Suppressor macrophage (primary cell): ENCODE results near the gene SAT1.

Experiments used
- DNase-seq, 4 experiments: peaks; one replicate each; pipeline ENCODE4 v3.0.0-alpha.2; 2020 to 2022

SAT1 gene

DNA sequence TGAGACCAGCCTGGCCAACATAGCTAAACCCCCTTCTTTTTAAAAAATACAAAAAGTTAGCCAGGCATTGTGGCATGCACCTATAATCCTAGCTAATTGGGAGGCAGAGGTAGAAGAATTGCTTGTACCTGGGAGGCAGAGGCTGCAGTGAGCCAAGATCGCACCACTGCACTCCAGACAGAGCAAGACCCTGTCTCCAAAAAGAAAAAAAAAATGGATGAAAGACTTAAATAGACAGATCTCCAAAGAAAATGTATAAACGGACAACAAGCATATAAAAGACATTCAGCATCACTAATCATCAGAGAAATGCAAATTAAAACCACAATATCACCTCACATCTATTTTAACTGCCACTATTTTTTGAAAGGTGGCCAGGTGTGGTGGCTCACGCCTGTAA lies 6.6 kb upstream of the SAT1 start:
- DNase-seq: no peak

DNA sequence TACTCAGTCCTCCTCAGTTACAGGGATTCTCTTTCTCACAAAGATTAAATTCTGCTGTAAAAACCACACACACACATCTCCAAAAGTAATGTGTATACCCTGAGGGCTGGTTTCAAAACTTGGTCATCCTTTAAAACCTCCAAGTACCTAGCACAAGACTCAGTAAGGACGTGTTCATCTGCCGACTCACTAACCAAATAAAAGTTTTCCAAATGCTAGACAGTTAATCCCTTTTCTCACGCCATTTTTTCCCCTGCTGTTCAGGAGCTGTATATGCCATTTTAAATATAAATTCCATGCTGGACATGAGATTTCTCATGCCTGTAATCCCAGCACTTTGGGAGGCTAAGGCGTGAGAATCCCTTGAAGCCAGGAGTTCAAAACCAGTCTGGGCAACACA lies 3.9 kb upstream of the SAT1 start:
- no peak for DNase-seq

DNA sequence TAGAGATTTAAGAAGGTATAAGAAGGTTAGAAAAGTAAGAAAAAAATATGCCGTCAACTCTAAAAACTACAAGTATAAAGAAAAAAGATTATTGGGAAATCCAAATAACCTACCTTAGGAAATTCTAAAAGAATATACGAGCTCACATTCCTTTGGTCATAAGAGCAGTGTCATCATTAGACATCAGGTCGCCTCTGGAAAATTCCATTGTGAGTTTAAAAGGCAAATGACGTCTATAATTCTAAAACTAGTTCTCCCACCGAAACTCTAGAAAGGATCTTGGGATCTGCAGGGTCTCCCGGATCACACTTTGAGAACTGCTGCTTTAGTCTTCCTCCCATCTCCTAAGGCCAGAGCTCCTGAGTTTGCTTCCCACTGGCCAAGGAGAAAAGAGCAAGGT lies 518 bp upstream of the SAT1 start:
- DNase-seq: peak in 1 of 4 experiments; percentile 13

DNA sequence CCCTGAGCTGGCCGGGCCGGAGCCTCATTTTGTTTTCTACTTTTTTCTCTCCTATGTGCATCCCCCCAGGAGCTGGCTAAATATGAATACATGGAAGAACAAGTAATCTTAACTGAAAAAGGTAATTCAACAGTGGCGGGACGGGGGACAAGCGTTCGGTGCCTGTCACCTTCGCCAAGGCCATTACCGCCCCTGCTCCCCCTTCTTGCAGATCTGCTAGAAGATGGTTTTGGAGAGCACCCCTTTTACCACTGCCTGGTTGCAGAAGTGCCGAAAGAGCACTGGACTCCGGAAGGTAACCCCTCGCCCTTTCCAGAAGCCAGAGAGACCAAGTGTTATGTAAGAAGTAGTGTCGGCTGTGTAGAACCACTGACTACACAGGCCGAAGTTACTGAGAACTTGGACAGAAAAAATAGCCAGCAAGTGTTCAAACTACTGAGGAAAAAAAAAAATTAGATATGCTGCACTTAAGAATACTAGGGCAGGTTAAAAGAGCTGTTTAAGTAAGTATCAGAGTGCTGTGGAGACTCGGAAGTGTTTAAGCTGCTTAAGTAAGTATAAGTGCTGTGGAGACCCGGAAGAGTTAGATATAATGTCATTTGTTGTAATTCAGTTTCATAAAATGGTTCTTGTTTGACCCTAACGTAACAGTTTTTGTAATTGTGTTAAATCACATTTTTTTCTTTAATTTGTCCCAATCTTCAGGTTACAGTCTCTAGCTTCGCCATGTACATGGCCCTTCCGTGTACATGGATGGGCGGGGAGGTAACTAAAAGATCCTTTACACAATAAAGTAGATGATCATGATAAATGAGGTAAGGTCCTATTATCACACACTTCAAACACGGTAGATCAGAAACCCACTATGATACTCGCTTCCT lies 856 bp downstream of the SAT1 start:
- peak in 2 of 4 experiments; percentile 38 to 41 for DNase-seq

DNA sequence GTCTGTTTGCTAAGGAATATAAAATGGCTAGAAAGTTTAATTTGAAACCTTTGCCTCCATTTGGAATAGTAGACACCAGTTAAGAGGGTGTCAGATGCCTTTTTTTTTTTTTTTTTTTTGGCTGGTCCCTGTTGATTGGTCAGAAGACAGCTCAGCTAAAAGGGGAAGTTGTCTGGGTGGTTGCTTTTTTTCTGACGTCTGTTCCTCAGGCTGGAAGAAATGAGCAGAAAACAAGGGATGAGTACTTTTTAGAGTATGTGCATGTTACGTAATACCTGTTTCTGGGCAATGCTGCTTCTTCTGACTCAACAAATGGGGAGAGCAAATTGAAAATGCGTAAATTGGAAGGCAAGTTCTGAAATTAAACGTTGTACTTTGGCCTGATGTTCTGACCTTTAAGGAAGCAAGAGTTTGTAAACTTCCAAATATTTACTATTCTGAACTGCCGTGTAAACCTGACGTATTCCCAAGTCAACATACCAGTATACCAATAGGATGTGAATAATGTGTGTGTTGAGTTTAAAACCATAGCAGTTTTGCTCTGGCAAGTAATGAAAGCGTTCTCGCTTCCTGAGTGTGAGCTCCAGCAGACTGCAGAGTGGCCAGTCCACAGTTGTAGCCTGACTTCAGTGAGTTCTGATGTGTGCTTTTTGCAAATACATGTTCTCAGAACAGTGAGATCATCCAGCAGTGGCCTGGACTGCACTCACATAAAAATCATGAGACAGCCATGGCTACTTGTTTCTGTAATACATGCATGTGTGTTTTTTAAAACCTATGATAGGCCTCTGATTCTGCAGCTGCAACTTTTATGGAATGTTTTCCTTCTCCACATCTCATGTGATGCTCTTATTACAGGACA lies 1.7 kb downstream of the SAT1 start:
- DNase-seq: peak; percentile 54 to 79 (median 68)

DNA sequence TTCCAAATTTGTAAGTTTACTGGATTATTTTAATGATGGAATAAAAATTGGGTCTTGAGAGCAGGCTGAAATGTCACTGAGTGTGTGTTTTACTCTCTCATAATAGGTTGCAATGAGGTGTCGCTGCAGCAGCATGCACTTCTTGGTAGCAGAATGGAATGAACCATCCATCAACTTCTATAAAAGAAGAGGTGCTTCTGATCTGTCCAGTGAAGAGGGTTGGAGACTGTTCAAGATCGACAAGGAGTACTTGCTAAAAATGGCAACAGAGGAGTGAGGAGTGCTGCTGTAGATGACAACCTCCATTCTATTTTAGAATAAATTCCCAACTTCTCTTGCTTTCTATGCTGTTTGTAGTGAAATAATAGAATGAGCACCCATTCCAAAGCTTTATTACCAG lies 2.6 kb downstream of the SAT1 start:
- DNase-seq: peak in 2 of 4 experiments; percentile 12 to 19

DNA sequence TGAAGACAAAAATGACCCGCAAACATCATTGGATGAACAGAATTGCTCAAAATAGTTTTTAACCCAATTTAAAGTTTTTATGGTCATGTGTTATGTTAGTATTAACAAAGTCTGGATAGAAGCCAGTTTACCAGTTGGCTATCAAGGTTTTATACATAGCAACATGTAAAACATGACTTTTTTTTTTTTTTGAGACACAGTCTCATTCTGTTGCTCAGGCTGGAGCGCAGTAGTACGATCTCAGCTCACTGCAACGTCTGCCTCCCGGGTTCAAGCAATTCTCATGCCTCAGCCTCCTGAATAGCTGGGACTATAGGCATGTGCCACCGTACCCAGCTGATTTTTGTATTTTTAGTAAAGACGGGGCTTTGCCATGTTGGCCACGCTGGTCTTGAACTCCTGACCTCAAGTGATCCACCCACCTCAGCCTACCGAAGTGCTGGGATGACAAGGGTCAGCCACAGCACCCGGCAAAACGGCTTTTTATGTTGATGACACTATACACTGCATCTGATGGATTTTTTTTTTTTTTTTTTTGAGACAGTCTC lies 3.4 kb downstream of the SAT1 start:
- peak; percentile 57 to 79 (median 64) for DNase-seq

DNA sequence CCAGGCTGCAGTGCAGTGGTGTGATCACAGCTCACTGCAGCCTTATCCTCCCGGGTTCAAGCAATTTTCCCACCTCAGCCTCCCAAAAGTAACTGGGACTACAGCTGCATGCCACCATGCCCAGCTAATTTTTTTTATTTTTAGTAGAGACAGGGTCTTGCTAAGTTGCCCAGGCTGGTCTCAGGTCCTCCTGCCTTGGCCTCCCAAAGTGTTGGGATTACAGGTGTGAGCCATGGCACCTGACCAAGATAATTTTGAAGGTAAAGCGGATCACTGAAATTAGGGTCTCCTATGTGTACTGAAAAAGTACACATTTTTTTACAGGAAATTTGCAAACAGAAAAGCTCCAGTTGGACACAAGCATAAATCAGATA lies 4.8 kb downstream of the SAT1 start:
- DNase-seq: peak in 1 of 4 experiments; percentile 29

DNA sequence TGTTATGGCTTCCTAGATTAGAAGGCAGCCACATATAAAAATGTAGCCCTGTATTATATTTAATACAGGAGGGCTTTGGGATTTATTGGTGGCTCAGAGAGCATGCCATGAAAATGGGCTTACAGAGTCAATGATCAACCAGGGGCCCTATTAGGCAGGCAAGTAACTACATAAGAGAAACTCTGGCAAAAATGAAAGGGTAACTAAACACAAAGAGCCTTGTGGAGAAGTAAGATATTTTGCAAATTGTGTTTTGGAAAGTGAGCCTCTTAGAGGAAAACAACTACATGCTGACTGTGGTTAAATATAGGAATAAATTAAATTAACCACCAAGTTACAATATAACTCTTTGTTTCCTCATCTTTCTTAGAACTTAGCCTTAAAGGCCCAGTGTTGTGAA lies 5.5 kb downstream of the SAT1 start:
- peak in 2 of 4 experiments; percentile 41 to 44 for DNase-seq

DNA sequence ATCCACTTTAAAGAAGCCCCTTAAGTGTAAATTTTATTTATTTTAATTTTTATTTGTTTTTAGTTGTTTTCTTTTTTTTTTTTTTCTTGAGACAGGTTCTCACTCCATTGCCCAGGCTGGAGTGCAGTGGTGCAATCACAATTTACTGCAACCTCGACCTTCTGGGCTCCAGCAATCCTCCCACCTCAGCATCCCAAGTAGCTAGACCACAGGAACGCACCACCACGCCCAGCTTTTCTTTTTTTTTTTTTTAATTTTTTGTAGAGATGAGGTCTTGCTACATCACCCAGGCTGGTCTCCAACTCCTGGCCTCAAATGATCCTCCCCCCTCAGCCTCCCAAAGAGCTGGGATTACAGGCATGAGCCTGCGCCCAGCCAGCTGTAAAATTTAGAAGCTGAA lies 6.0 kb downstream of the SAT1 start:
- DNase-seq: no peak

DNA sequence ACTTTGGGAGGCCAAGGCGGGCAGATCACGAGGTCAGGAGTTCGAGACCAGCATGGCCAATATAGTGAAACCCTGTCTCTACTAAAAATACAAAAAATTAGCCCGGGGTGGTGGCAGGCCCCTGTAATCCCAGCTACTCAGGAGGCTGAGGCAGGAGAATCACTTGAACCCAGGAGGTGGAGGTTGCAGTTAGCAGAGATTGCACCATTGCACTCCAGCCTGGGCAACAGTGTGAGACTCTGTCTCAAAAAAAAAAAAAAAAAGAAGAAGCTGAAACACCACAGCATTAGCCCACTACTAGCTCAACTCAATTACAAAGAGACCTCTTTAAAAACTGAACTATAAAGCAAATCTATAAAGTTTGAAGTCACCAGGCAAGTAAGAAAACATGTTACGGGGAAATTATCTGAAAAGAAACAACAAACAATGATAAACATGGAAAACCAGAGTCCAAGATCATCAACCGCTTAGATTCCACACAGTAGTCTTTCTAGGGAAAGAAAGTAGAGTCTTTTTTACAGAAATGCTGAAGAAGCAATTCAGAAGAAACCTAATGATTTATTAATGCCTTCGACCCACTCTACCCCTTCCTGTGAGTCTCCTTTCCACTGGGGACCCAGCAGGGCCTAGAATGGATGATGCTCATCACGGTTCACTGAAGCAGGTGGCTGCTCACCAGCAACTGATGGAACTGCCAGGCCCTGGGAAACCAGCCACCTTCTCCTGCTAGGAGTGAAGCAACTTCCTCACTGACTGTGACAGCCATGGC lies 6.6 kb downstream of the SAT1 start:
- no peak for DNase-seq

DNA sequence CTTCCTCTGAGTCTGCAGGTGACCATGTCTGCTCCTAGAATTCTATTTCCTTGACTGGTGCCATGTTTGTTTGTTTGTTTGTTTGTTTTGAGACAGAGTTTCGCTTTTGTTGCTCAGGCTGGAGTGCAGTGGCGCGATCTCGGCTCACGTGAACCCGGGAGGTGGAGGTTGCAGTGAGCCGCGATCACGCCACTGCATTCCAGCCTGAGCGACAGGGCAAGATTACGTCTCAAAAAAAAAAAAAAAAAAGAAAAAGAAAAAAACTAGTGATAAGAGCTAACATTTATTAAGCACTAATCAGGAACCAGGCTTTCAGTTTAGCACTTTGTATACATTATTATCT lies 7.2 kb downstream of the SAT1 start:
- DNase-seq: no peak

DNA sequence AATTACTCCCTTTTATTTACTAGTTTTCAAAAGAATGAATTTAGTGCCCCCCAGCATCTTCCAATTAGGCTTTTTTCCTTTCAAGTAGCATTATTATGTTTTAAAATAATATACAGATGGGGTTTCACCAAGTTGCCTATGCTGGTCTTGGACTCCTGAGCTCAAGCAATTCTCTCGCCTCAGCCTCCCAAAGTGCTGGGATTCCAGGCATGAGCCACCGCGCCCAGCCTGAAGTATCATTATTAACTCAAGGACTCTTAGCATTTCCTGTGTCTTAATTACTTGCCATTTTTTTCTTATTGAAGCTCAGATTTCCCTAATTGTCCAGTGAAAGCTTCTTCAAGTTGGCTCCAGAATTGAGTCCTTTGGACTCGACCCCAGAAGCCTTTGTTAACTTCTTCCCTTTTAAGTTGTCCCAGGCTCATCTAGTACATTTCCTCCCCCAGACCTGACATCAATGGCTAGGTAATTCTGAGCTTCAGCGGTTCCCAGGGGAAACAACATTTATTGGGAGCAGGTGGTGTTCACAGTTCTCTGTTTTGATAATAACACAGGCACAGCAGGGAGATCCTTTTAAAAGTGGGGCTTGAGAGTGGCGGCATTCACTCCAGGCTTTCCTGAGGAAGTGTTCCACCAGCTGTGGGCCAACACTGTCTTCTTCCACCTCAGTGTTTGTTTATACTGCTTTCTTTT lies 10.0 kb downstream of the SAT1 start:
- no peak for DNase-seq

DNA sequence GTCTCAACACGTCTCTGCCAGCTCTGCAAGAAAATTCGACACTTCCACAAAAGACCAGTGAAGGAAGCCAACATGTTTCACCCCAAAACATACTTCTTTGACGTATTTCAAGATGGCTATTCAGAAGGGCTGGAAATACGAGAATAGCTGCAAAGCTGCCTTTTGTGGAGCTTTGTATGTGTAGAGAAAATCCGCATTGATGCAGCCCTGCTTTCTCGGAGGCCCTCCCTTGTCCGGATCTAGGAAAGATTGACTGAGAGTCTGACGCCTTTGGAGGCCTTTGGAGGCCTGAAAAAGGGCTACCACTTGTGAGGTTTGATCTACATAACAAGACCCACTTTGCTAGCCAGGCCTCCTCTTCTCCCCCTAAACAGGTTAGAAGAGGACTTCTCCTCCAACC lies 12.2 kb downstream of the SAT1 start:
- no peak for DNase-seq

DNA sequence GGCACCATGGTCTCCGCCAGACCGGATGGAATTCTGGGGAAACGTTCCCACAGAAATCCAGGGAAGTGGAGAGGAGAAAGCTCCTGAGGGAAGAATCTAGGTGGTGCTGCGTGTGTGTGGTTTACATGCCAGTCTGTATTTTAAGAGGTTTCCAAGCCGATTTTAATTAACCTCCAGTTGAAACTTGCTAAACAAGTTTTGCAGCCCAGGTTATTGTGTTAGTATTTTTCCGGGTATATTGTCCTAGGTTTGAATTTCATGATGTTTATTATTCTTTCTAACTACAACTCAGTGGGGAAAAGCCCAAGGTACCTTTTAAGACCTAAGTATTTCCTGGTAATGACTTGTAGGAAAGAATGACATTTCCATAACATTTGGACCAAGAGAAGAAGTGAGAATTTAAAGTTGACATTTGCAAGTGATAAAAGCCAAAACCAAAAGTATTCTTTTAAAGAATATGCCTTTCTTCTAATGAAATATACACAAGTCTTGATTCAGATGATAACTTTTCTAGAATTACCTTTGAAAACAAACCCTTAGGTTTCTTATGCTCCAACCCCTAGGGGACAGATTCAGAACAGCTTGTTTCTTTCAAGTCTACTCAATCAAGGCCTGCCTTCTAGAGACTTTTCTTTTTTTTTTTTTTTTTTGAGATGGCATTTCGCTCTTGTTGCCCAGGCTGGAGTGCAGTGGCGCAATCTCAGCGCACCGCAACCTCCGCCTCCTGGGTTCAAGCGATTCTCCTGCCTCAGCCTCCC lies 14.6 kb downstream of the SAT1 start:
- DNase-seq: no peak

DNA sequence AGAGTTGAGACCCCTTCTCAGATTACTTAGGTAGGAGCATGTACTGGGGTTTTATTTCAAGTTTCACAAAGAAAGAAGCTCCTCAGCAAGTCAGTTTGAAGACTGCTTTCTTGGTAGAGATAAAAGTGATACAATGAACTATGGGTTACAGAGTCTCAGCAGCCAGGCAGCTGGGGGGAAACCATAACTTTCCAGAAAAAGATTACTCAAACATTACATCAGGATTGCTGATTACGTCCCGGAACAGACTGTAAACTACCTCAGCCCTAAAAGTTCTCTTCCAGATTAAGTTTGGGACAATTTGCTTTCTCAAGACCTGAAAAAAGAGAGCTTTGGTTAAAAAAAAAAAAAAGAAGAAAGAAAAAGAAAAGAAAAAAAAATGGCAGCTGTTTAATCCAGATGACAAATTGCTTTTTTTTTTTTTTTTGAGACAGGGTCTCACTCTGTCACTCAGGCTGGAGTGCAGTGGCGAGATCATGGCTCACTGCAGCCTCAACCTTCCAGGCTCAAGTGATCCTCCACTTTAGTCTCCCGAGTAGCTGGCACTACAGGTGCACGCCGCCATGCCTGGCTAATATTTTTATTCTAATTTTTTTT lies 16.6 kb downstream of the SAT1 start:
- DNase-seq: peak in 1 of 4 experiments; percentile 24

DNA sequence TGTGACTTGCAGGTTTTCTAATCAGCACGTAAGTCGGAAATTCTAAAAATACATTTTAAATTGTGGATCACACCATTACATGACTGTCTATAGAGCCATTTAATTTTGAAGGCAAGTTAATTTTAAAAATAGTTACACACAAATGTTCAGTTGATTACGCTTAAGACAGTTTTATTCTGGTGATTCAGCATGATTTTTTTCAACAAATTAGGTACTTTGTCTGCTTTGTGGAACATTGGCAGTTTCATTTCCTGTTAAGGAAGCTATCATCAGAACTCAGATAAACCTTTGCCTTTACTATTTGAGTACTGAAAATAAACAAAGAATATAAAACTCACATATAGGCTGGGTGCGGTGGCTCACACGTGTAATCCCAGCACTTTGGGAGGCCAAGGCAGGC lies 19.5 kb downstream of the SAT1 start:
- peak in 2 of 4 experiments; percentile 68 to 70 for DNase-seq

DNA sequence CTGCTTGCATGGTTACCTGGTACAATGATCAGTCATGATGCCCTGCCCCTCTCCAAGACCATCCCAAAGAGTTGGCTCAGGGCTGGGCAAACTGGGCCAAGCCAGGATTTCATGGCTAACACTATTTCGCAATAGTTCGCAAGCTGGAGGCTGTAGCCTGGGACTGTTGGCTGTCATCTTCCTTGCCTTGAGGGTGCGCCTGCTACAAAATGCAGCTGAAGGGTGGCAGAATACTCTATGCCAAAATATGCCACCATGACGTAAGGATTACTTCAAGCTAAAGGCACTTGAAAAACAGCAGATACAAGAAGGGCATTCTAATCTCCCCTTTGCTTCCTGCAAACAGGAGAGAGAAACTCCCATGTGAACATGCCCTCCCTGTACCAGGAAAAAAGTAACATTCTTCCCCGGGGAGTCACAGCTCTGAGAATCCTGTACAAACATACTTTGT lies 21.0 kb downstream of the SAT1 start:
- peak in 3 of 4 experiments; percentile 26 to 32 (median 30) for DNase-seq

DNA sequence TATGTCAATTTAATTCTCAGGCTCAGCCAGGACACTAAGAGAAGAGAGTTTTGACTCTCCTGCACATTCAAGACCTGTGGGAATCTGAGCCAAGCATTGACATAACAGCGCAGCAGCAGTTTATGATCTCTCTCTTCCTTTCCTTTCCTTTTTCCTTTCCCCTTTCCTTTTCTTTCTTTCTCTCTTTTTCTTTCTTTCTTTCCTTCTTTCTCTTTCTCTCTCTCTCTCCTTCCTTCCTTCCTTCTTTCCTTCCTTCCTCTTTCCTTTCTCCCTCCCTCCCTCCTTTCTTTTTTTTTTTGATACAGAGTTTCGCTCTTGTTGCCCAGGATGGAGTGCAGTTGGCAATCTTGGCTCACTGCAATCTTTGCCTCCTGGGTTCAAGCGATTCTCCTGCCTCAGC lies 21.6 kb downstream of the SAT1 start:
- DNase-seq: no peak

DNA sequence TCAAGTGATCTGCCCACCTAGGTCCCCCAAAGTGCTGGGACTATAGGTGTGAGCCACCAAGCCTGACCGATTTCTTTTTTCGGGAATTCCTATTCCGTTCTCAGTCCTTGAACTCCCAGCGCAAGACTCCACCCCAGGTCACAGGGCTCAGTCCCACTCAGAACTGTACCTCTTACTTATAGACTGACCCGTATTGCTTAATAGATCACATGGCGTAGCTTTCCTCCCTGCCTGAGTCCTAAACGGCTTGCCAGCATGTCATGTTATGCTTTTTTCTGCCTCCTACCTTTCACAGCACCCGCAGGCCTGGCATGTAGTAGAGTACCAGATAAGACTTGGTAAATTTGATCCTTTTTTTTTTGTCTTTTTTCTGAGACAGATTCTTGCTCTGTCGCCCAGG lies 22.4 kb downstream of the SAT1 start:
- DNase-seq: peak; percentile 32 to 67 (median 60)

DNA sequence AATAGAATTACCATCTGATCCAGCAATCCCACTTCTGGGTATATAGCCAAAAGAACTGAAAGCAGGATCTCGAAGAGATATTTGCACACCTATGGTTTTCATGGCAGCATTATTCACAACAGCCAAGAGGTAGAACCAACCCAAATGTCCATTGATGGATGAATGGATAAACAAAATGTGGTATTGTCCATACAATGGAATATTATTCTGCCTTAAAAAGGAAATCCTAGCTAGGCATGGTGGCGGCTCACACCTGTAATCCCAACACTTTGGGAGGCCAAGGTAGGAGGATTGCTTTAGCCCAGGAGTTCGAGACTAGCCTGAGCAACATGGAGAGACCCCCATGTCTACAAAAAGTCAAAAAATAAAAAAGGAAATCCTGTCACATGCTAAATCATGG lies 27.3 kb downstream of the SAT1 start:
- DNase-seq: no peak
